Measurements from ENCODE around the gene SEC11A.

GRCh38 chr15:84631706-84632272 is 84.2 kb downstream of the SEC11A start:
- TF ChIP-seq CTCF (IDR thresholded peaks at IDR 0.05) (no peak), POLR2A (IDR thresholded peaks at IDR 0.05) (no peak)
